ENCODE measurements around the gene GRIP2. TPM values are rescaled to one million over a fixed set of nuclear protein-coding genes. Genes with fewer than 3 reads are reported as not detected.

GRIP2 gene
- total RNA-seq, 1 donor from 2014 or later = not detected

GRCh38 chr3:14448756-14449727 lies 91.1 kb downstream of the GRIP2 start:
- Mint-ChIP-seq H3K4me3 (no peak overlapping the region), H3K27ac (no peak overlapping the region), H3K27me3 (ENCODE audit: insufficient read depth, low read depth) (peaks cover 5% of the 10 kb centered on the region), H3K36me3 (peaks cover 42% of the 10 kb centered on the region), H3K4me1 (peaks cover 29% of the 10 kb centered on the region), H3K9me3 (no peaks in the 10 kb centered on the region)
- Histone ChIP-seq H3K4me2 (no peak overlapping the region), H3K9ac (no peak overlapping the region), H3K27me3 (no peaks in the 10 kb centered on the region), H3K4me3 (no peak overlapping the region), H3K27ac (no peak overlapping the region), H3K4me1 (no peaks in the 10 kb centered on the region), H3F3A (ENCODE audit: low read depth) (no peaks in the 10 kb centered on the region), H3K9me3 (ENCODE audit: low read depth) (no peaks in the 10 kb centered on the region), H4K20me1 (ENCODE audit: low read depth) (no peaks in the 10 kb centered on the region), H3K36me3 (peaks cover 6% of the 10 kb centered on the region), H3K79me2 (ENCODE audit: low read depth) (no peaks in the 10 kb centered on the region), H2AFZ (replicated peaks) (no peak overlapping the region)
- DNase-seq (ENCODE audit: low spot score) = no peak
- TF ChIP-seq CTCF (IDR thresholded peaks at IDR 0.05) (no peak), EZH2phosphoT487 (IDR thresholded peaks at IDR 0.05) (no peak), EZH2 (IDR thresholded peaks at IDR 0.05) (no peak)

GRCh38 chr3:14448063-14448462 lies 92.1 kb downstream of the GRIP2 start:
- H3K36me3 Mint-ChIP-seq = peaks cover 43% of the 10 kb centered on the region
- H3K4me3 Mint-ChIP-seq = no peak overlapping the region
- H3F3A ChIP-seq (ENCODE audit: low read depth) = no peaks in the 10 kb centered on the region
- peaks cover 19% of the 10 kb centered on the region for H3K4me1 Mint-ChIP-seq
- no peak overlapping the region for H3K9ac ChIP-seq
- no peaks in the 10 kb centered on the region for H3K79me2 ChIP-seq (ENCODE audit: low read depth)
- no peak overlapping the region for H2AFZ ChIP-seq (replicated peaks)
- H4K20me1 ChIP-seq (ENCODE audit: low read depth) = no peaks in the 10 kb centered on the region
- no peak for DNase-seq (ENCODE audit: low spot score)
- H3K27ac Mint-ChIP-seq = no peak overlapping the region
- TF ChIP-seq EZH2phosphoT487 (IDR thresholded peaks at IDR 0.05) (no peak), EZH2 (IDR thresholded peaks at IDR 0.05) (no peak), CTCF (IDR thresholded peaks at IDR 0.05) (no peak)
- H3K4me2 ChIP-seq = no peak overlapping the region
- no peaks in the 10 kb centered on the region for H3K9me3 Mint-ChIP-seq
- no peak overlapping the region for H3K27ac ChIP-seq
- no peaks in the 10 kb centered on the region for H3K4me1 ChIP-seq
- peaks cover 6% of the 10 kb centered on the region for H3K36me3 ChIP-seq
- H3K9me3 ChIP-seq (ENCODE audit: low read depth) = no peaks in the 10 kb centered on the region
- no peak overlapping the region for H3K4me3 ChIP-seq
- peaks cover 5% of the 10 kb centered on the region for H3K27me3 Mint-ChIP-seq (ENCODE audit: insufficient read depth, low read depth)
- H3K27me3 ChIP-seq = no peaks in the 10 kb centered on the region

GRCh38 chr3:14446988-14447570 lies 93.1 kb downstream of the GRIP2 start:
- H3K27ac ChIP-seq = no peak overlapping the region
- Mint-ChIP-seq H3K27ac (no peak overlapping the region), H3K4me3 (no peak overlapping the region), H3K4me1 (peaks cover 11% of the 10 kb centered on the region), H3K9me3 (no peaks in the 10 kb centered on the region), H3K27me3 (ENCODE audit: insufficient read depth, low read depth) (peaks cover 3% of the 10 kb centered on the region), H3K36me3 (peaks cover 43% of the 10 kb centered on the region)
- no peaks in the 10 kb centered on the region for H3K79me2 ChIP-seq (ENCODE audit: low read depth)
- no peak overlapping the region for H3K4me2 ChIP-seq
- no peaks in the 10 kb centered on the region for H3K27me3 ChIP-seq
- no peaks in the 10 kb centered on the region for H3K9me3 ChIP-seq (ENCODE audit: low read depth)
- DNase-seq (ENCODE audit: low spot score) = no peak
- H3K36me3 ChIP-seq = peaks cover 6% of the 10 kb centered on the region
- no peaks in the 10 kb centered on the region for H3F3A ChIP-seq (ENCODE audit: low read depth)
- TF ChIP-seq EZH2phosphoT487 (IDR thresholded peaks at IDR 0.05) (no peak), CTCF (IDR thresholded peaks at IDR 0.05) (no peak), EZH2 (IDR thresholded peaks at IDR 0.05) (no peak)
- no peaks in the 10 kb centered on the region for H3K4me1 ChIP-seq
- H3K4me3 ChIP-seq = no peak overlapping the region
- H3K9ac ChIP-seq = no peak overlapping the region
- H4K20me1 ChIP-seq (ENCODE audit: low read depth) = no peaks in the 10 kb centered on the region
- H2AFZ ChIP-seq (replicated peaks) = no peak overlapping the region
